ENCODE data around the gene ABHD8. TPM values are rescaled to one million over a fixed set of nuclear protein-coding genes. Genes with fewer than 3 reads are reported as not detected.
"Not testable (repeated sequence)": the region's sequence is repeated elsewhere in the genome, so short reads cannot be mapped to it uniquely, and the experiment has no call there.

Gene ABHD8
- total and polyA plus RNA-seq, 2 of the 13 experiments (the other 11 are each of a cell fraction or from before 2014, with no cell fraction given), result 6.3 to 7.2 TPM

GRCh38 chr19:17296976-17297375 lies 6.2 kb downstream of the ABHD8 start (continued):
- TF ChIP-seq ATF7 (IDR thresholded peaks at IDR 0.05) (no peak), ATF7 (CRISPR knock-in tag; IDR thresholded peaks at IDR 0.05) (no peak), ZNF557 (CRISPR knock-in tag; IDR thresholded peaks at IDR 0.05) (no peak), NAIF1 (CRISPR knock-in tag; IDR thresholded peaks at IDR 0.05; ENCODE audit: borderline replicate concordance) (no peak), ZNF879 (CRISPR knock-in tag; IDR thresholded peaks at IDR 0.05) (no peak), ZNF75D (CRISPR knock-in tag; IDR thresholded peaks at IDR 0.05; ENCODE audit: borderline replicate concordance) (no peak), GTF3A (CRISPR knock-in tag; conservative IDR thresholded peaks at IDR 0.05) (no peak), MBNL3 (CRISPR knock-in tag; conservative IDR thresholded peaks at IDR 0.05) (no peak), TIGD3 (CRISPR knock-in tag; IDR thresholded peaks at IDR 0.05; ENCODE audit: borderline replicate concordance) (no peak), ELF4 (CRISPR knock-in tag; IDR thresholded peaks at IDR 0.05; ENCODE audit: borderline replicate concordance) (no peak)

GRCh38 chr19:17296273-17296672 lies 7.0 kb downstream of the ABHD8 start:
- Histone ChIP-seq H3K4me1 (ENCODE audit: insufficient read depth, low read length) (no peaks in the 10 kb centered on the region), H3K27ac (ENCODE audit: extremely low read length, insufficient read depth, low read length) (no peak overlapping the region), H2AFZ (ENCODE audit: low read length) (no peak overlapping the region), H3K79me2 (ENCODE audit: insufficient read depth, low read length) (no peaks in the 10 kb centered on the region), H4K20me1 (ENCODE audit: insufficient read depth, low read length) (no peaks in the 10 kb centered on the region), H3K9me3 (ENCODE audit: low read length) (peaks cover 5% of the 10 kb centered on the region), H3K36me3 (replicated peaks in 1 of 2; ENCODE audit: control insufficient read depth in 1 of 2, insufficient read depth in 2 of 2, low read length in 2 of 2) (peaks cover 0 to 6% of the 10 kb centered on the region in 2 experiments; a peak in 1 of 5 replicates), H3K27me3 (ENCODE audit: control insufficient read depth in 1 of 2, insufficient read depth in 2 of 2, low read length in 2 of 2) (no peaks in the 10 kb centered on the region), H3K4me2 (ENCODE audit: low read depth, low read length) (no peak overlapping the region), H3K4me3 (replicated peaks in 1 of 3; ENCODE audit: insufficient read depth in 1 of 3, low read depth in 2 of 3, low read length in 3 of 3) (no peak overlapping the region), H3K9ac (ENCODE audit: insufficient read depth, low read depth, low read length) (no peak overlapping the region)
- DNase-seq (ENCODE audit: low spot score), result no peak
- 84% methylated on average over 4 of the region's 4 CpGs for WGBS (ENCODE audit: low lambda C conversion rate)
- FAIRE-seq, result no peak
- in situ Hi-C loops (cut with HindIII; ENCODE audit: extremely low pct_ligation_motif_present, low pct_unique_long_range_greater_than_20kb), result no loop called here
- BruUV-seq (replicated peaks), result no TSS peak
- ATAC-seq, result no peak
- TF ChIP-seq NFYC (CRISPR knock-in tag; IDR thresholded peaks at IDR 0.05) (no peak), PREB (CRISPR knock-in tag; IDR thresholded peaks at IDR 0.05) (no peak), FOXK1 (CRISPR knock-in tag; IDR thresholded peaks at IDR 0.05; ENCODE audit: borderline replicate concordance, low read depth) (no peak), KAT8 (CRISPR knock-in tag; IDR thresholded peaks at IDR 0.05) (no peak)
- POLR2A ChIA-PET, result no interaction called here
- intact Hi-C loops (cut with micrococcal nuclease; ENCODE audit: unreplicated experiment), result no loop called here
- CTCF ChIA-PET (ENCODE audit: low intra/inter-chr PET ratio, low total read pairs), result no interaction called here

- H3K27me3 ChIP-seq (ENCODE audit: control insufficient read depth in 1 of 2, insufficient read depth in 2 of 2, low read length in 2 of 2); BruUV-seq (replicated peaks); H2AFZ ChIP-seq (ENCODE audit: low read length); H3K36me3 ChIP-seq (replicated peaks in 1 of 2; ENCODE audit: control insufficient read depth in 1 of 2, insufficient read depth in 2 of 2, low read length in 2 of 2); intact Hi-C loops (cut with micrococcal nuclease; ENCODE audit: unreplicated experiment); DNase-seq (ENCODE audit: low spot score); H3K4me3 ChIP-seq (replicated peaks in 1 of 3; ENCODE audit: insufficient read depth in 1 of 3, low read depth in 2 of 3, low read length in 3 of 3); H3K9ac ChIP-seq (ENCODE audit: insufficient read depth, low read depth, low read length); H3K4me1 ChIP-seq (ENCODE audit: insufficient read depth, low read length); H3K27ac ChIP-seq (ENCODE audit: extremely low read length, insufficient read depth, low read length); H3K9me3 ChIP-seq (ENCODE audit: low read length); POLR2A ChIA-PET; CTCF ChIA-PET (ENCODE audit: low intra/inter-chr PET ratio, low total read pairs); H3K79me2 ChIP-seq (ENCODE audit: insufficient read depth, low read length); in situ Hi-C loops (cut with HindIII; ENCODE audit: extremely low pct_ligation_motif_present, low pct_unique_long_range_greater_than_20kb); FAIRE-seq; H3K4me2 ChIP-seq (ENCODE audit: low read depth, low read length); ATAC-seq; H4K20me1 ChIP-seq (ENCODE audit: insufficient read depth, low read length): not testable (repeated sequence)
- WGBS (ENCODE audit: low lambda C conversion rate), result 89% methylated on average over 6 of the region's 6 CpGs
These were observed 7.7 kb downstream of the ABHD8 start for GRCh38 chr19:17295551-17295950.
